ENCODE results near the gene GAS2L1.

The GAS2L1 gene

GRCh38 chr22:29309332-29310064 is 3.0 kb downstream of the GAS2L1 start:
- peak; percentile 50 for DNase-seq (ENCODE audit: low spot score)

GRCh38 chr22:29310065-29310862 is 3.8 kb downstream of the GAS2L1 start:
- DNase-seq (ENCODE audit: low spot score), result peak; percentile 56

GRCh38 chr22:29310863-29311339 is 4.5 kb downstream of the GAS2L1 start:
- peak; percentile 87 for DNase-seq (ENCODE audit: low spot score)

GRCh38 chr22:29311464-29312217 is 5.2 kb downstream of the GAS2L1 start:
- no peak for DNase-seq (ENCODE audit: low spot score)

- peak; percentile 49 for DNase-seq (ENCODE audit: low spot score)
Observed at GRCh38 chr22:29312218-29313125, 6.0 kb downstream of the GAS2L1 start.

GRCh38 chr22:29313126-29313575 is 6.7 kb downstream of the GAS2L1 start:
- DNase-seq (ENCODE audit: low spot score), result peak; percentile 75

GRCh38 chr22:29313576-29314466 is 7.4 kb downstream of the GAS2L1 start:
- peak; percentile 50 for DNase-seq (ENCODE audit: low spot score)

- peak; percentile 61 for DNase-seq (ENCODE audit: low spot score)
Observed at GRCh38 chr22:29314537-29315285, 8.3 kb downstream of the GAS2L1 start.

- peak; percentile 68 for DNase-seq (ENCODE audit: low spot score)
Observed at GRCh38 chr22:29315286-29316140, 9.1 kb downstream of the GAS2L1 start, which contains the start of gene RASL10A. Gene RASL10A (minus strand): TSS chr22:29315697. CDS start chr22:29315246, 451 bp downstream.

- peak; percentile 44 for DNase-seq (ENCODE audit: low spot score)
Observed at GRCh38 chr22:29316141-29316828, 9.8 kb downstream of the GAS2L1 start.

- no peak for DNase-seq (ENCODE audit: low spot score)
Observed at GRCh38 chr22:29317827-29318454, 11.5 kb downstream of the GAS2L1 start.

- no peak for DNase-seq (ENCODE audit: low spot score)
Observed at GRCh38 chr22:29319072-29319471, 12.6 kb downstream of the GAS2L1 start.

GRCh38 chr22:29320546-29320945 is 14.1 kb downstream of the GAS2L1 start:
- DNase-seq (ENCODE audit: low spot score), result no peak

- DNase-seq (ENCODE audit: low spot score), result no peak
Observed at GRCh38 chr22:29323641-29324040, 17.2 kb downstream of the GAS2L1 start.

- DNase-seq (ENCODE audit: low spot score), result no peak
Observed at GRCh38 chr22:29325356-29325755, 18.9 kb downstream of the GAS2L1 start.

GRCh38 chr22:29325785-29326315 is 19.4 kb downstream of the GAS2L1 start:
- DNase-seq (ENCODE audit: low spot score), result no peak

GRCh38 chr22:29326481-29326880 is 20.0 kb downstream of the GAS2L1 start:
- DNase-seq (ENCODE audit: low spot score), result no peak
